ENCODE measurements around the gene FOLR1.
A peak's percentile ranks its signal among the peaks of the same experiment; 100 is the strongest.
"Not testable (repeated sequence)": the region's sequence is repeated elsewhere in the genome, so short reads cannot be mapped to it uniquely, and the experiment has no call there.

The FOLR1 gene

DNA sequence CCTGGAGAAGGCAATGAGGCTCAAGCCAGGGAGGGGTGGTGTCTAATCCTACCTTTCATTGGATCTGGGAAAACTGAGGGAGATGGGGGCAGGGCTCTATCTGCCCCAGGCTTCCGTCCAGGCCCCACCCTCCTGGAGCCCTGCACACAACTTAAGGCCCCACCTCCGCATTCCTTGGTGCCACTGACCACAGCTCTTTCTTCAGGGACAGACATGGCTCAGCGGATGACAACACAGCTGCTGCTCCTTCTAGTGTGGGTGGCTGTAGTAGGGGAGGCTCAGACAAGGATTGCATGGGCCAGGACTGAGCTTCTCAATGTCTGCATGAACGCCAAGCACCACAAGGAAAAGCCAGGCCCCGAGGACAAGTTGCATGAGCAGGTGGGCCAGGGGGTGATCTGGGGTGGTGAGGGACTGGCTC lies at the start of gene FOLR1:
Gene FOLR1, plus strand, starts transcription at position 180 of the 421 bp plus-strand sequence. Its CDS starts 34 bp downstream, at position 214.
- DNase-seq: no peak

DNA sequence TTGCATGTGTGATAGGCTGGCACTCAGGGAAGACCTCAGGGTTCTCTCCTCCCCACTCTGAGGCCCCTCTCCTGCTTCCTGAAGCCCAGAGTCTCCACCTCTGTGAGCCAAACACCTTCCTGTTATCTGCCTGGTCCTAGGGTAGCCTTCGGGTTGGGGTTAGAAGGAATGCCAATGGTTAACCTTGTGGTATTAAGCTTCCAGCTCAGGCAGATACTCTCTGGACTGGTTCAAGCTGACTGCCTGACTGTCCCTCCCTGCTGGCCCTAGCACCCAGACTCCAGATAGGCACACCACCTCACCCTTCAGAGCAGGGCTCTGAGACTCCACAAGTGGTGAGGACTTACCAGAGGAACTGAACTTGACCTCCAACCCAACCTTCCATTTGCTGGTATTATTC lies 49.4 kb upstream of the FOLR1 start:
- DNase-seq: not testable (repeated sequence)

DNA sequence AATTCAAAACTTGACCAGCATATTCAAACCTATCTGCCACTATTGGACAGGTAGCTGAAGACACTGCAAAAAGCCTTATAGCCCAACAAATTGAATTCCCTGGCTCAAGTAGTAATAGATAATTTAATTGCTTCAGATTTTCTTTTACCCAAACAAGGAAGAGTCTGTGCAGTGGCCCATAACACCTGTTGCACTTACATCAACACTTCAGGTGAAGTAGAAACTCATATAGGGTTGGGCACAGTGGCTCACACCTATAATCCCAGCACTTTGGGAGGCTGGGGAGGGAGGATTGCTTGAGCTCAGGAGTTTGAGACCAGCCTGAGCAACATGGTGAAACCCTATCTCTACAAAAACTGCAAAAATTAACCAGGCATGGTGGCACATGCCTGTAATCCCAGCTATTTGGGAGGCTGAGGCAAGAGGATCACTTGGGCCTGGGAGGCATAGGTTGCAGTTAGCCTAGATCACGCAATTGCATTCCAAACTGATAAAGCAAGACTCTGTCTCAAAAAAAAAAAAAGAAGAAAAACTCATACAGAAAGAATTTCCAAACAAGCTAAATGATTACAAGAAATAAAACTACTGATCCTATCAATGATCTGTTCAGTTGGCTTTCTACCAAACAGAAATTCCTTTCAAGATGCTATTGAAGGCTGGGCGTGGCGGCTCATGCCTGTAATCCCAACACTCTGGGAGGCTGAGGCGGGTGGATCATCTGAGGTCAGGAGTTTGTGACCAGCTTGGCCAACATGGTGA lies 47.0 kb upstream of the FOLR1 start:
- no peak for DNase-seq

DNA sequence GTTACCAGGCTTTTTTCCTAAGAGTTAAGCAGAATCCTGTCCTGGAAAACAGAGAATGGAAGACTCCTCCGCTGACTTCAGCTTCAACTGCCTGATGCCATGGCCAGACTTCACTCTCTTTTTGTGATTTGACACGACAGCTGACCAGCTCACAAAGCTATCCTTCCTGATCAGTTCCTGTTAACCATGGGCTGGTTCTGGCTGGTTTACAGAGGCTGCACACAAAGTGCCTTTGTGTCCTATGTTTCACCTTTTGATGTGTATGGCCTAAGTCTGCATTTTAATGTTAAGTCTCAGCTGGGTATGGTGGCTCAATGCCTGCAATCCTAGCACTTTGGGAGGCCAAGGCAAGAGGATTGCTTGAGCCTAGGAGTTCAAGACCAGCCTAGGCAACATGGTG lies 45.3 kb upstream of the FOLR1 start:
- no peak for DNase-seq

DNA sequence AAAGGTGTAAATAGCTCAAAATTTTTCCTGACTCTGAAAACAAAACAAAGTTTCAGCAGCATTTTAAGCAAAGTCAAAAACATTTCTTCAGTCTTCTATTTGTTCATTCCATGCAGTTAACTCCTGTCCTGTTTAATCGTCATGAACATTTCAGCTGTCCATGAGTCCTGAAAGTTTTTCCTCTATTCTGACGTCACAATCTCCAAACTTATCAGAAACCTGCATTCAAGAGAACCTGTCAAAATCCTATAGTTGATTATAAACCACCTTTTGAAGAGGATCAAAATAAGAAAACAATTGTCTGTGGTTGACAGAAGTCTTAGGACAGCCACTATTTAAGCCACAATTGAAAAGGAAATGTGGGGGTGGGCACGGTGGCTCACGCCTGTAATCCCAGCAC lies 41.1 kb upstream of the FOLR1 start:
- DNase-seq: no peak

DNA sequence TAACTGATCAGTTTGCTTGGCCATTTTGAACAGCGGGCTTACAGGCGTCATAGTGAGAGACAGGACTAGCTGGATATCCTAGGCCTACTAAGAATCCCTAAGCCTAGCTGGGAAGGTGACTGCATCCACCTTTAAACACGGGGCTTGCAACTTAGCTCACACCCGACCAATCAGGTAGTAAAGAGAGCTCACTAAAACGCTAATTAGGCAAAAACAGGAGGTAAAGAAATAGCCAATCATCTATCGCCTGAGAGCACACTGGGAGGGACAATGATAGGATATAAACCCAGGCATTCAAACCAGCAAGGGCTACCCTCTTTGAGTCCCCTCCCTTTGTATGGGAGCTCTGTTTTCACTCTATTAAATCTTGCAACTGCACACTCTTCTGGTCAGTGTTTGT lies 38.1 kb upstream of the FOLR1 start:
- DNase-seq: not testable (repeated sequence)

DNA sequence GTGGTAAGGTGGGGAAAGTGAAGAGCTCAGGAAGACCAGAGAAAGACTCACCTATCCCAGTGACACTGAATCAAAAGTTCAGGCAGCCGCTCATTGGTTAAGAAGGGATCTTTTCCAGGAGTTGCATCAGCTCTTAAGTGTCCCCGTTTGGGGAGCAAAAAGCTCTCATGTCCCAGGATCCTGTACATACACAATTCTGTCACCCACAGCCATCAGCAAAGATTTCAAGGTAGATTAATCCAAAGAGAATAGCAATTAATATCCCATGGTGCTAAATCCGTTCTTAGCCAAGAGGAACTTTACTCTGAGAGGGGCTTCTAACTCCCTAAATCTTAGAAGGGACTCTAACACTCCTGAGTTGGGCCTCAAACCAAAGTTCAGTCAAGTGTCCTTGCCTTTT lies 37.1 kb upstream of the FOLR1 start:
- DNase-seq: no peak

DNA sequence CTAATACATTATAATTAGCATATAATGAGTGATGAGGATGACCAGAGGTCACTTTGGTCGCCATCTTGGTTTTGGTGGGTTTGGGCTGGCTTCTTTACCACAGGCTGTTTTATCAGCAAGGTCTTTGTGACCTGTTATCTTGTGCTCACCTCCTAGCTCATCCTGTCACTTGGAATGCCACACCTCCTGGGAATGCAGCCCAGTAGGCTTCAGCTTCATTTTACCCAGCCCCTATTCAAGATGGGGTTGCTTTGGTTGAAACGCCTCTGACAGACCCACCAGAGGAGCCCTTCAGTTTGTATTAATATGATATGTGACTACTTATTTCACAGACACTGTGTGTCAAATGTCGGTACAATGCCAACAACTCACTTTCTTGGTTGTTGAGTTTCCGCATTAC lies 36.2 kb upstream of the FOLR1 start:
- DNase-seq: no peak

DNA sequence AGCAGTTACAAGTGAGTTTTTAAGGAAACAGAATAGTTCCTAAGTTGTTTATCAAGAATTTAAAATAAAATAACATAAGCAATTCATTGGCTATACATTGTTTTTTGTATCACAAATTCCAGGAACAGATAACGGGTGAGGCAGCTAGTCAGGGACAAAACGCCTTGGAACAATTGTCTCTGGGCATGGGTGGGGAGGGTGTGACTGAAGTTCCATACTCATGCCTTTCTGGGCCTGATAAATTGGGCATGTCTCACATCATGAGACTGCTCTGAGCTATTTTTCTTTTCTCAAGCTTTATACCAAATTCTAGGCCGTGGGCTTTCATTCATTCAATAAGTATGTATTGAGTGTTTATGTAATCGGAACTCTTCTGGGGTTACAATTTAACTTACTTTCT lies 34.8 kb upstream of the FOLR1 start:
- no peak for DNase-seq

DNA sequence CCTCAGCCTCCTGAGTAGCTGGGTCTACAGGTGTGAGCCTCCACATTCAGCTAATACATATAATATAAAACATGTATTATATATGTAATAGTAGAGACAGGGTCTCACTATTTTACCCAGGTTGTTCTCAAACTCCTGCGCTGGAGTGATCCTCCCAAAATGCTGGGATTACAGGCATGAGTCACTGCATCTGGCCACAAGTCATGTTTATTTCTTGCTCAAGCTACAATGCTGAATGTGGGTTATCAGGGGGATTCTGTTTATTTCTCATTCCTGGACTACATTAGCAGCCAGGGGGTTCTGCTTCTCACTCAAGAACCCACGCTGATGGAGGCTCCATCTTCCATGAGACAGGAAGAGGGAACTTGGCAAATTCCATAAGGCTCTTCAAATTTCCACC lies 31.6 kb upstream of the FOLR1 start:
- no peak for DNase-seq

DNA sequence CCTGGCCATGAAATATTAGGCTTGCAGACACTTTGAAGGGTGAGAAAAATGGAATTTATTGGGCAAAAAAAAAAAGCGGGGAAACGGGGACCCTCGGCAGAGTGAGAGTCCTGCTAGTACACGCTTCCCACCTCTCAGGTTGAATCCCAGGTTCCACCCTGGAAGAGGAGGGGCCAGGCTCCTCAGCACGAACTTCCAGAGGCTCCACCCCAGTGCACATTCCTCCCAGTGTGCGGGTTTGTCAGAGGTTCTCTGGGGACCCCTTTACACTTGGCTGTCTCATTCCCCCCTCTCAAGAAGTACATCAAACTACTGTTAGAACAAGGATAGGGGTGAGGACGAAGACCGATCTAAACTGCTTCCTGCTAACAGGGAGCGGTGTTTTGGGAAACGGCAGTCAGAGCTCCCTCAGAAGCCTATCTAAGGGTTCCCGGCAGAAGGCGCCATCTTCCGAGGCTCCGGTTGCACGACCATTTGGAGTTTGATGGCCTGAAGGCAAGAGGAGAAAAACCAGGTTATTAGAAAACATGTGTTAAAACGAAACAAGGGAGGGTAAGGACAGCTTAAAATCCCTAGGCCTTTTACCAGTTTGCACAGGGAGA lies 28.9 kb upstream of the FOLR1 start:
- DNase-seq: no peak

DNA sequence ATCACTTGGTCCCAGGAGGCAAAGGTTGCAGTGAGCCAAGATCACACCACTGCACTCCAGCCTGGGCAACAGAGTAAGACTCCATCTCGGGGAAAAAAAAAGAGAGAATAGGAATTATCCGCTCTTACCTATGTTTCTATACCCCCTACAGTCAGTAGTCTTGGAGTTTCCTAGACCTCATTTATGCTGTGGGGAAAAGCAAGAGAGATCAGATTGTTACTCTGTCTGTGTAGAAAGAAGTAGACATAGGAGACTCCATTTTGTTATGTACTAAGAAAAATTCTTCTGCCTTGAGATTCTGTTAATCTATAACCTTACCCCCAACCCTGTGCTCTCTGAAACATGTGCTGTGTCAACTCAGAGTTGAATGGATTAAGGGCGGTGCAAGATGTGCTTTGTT lies 27.8 kb upstream of the FOLR1 start:
- DNase-seq: not testable (repeated sequence)

DNA sequence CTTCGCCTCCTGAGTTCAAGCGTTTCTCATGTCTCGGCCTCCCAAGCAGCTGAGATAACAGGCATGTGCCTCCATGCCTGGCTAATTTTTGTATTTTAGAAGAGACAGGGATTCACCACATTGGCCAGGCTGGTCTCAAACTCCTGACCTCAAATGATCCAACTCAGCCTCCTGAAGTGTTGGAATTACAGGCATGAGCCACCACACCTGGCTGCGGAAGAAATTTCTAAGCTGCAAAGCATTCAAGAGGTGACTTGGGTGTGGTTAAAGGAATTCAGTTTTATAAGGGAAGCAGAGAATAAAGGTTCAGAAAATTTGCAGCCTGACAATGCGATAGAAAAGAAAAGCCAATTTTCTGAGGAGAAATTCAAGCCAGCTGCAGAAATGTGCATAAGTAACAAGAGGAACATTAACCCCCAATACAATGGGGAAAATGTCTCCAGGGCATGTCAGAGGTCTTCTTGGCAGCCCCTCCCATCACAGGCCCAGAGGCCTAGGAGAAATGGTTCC lies 22.8 kb upstream of the FOLR1 start:
- DNase-seq: not testable (repeated sequence)

DNA sequence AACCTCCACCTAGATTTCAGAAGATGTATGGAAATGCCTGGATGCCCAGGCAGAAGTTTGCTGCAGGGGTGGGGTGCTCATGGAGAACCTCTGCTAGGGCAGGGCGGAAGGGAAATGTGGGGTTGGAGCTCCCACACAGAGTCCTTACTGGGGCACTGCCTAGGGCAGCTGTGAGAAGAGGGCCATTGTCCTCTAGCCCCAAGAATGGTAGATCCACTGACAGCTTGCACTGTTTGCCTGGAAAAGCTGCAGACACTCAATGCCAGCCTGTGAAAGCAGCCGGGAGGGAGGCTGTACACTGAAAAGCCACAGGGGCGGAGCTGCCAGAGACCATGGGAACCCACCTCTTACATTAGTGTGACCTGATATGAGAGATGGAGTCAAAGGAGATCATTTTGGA lies 22.2 kb upstream of the FOLR1 start:
- DNase-seq: peak; percentile 36

DNA sequence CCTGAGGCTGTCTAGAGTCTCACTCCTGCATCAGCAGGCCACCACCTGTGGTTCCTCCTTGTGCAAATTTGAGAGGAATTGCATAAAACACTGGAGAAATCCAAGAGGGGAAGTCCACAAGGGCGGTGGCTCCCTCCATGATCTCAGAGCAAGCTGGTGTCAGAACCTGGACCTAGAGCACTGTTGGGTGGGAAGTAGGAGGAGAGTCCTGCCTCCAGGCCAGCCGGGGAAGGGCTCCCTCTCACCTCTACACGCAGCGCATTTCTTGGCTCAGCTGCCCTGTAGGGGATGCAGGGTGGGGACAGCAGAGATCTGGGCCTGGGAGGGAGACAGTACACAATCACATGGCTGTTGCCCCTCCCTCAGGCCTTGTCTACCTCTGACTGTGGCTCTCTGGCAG lies 19.9 kb upstream of the FOLR1 start:
- not testable (repeated sequence) for DNase-seq

DNA sequence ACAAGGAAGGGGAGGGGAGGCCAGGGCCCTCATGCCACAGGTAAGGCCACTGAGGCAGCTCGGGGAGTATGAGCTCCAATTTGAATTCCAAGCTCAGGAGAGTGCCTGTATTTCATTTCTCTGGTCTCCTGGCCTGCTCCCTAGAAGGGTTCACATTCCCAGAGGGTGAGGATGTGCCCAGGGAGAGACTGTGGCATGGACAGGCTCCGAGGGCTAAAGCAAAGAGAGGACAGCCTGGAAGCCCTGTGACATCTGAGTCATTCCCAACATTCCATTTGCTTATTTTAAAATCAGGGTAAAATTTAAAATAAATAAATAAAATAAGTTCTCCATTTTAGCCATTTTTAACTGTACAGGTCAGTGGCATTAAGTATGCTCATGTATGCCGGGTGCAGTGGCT lies 18.6 kb upstream of the FOLR1 start:
- DNase-seq: no peak

DNA sequence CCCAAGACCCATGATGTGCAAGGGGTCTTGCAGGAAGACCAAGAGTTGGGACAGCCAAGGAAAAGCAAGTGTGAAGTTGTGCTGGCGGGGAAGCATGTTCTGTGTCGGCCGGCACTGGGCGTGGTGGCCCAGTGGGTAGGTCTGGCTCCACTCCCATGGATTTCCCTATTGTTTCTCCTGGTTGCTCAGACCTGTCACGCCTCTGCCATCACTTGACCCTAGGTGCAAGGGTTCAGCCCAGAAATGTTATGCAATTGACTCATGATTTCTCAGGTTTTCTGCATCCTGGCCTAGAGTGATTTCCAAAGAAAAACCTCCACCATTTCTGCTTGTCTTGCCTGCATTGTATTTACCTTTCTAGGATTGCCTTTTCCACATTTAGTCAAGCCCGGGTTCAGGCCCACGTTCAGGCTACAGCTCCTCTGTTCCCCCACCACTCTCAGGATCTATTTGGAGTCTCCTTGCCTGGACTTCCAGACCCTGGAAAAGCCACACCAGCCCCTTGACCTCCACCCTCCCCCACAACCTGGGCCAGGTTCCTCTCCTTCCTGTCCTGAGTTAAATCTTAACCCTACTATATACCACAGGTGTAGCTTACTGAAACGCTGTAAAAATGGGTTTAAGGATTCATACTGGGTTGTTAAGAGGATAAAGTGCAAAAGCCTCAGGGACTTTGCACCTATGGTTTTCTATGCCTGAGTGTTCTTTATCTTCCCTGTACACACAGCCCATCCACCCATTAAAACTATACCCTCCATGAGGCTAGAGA lies 17.5 kb upstream of the FOLR1 start:
- DNase-seq: no peak

DNA sequence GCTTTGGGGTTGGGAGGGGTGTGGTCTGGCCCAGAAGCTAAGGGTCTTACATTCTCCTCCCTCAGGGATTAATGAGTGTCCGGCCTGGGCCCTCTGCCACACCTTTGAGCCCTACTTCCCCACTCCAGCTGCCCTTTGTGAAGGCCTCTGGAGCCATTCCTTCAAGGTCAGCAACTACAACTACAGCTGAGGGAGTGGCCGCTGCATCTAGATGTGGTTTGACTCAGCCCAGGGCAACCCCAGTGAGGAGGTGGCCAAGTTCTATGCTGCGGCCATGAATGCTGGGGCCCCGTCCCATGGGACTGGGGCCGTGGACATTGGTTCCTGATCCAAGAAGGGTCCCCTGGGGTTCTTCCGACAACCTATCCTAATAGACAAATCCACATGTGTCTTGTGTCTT lies 14.3 kb upstream of the FOLR1 start:
- no peak for DNase-seq

DNA sequence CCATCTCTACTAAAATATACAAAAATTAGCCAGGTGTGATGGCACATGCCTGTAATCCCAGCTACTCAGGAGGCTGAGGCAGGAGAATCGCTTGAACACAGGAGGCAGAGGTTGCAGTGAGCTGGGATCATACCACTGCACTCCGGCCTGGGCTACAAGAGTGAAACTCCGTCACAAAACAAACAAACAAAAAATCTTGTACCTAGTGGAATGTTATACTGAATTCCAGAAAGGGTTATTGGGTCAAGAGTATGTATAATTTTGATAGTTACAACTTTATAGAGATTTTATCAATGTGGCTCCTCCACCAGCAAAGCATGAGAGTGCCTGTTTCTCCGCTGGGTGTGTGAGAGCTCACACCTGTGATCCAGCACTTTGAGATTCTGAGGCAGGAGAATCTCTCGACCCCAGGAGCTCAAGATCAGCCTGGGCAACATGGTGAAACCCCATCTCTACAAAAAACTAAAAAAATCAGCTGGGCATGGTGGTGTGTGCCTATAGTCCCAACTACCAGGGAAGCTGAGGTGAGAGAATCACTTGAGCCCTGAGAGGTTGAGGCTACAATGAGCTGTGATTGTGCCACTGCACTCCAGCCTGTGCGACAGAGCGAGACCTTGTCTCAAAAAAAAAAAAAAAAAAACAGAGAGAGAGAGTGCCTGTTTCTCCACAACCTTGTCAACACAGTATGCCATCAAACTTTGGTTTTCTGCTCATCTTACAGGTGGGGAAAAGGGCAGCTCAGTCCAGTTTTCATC lies 12.7 kb upstream of the FOLR1 start:
- DNase-seq: no peak

DNA sequence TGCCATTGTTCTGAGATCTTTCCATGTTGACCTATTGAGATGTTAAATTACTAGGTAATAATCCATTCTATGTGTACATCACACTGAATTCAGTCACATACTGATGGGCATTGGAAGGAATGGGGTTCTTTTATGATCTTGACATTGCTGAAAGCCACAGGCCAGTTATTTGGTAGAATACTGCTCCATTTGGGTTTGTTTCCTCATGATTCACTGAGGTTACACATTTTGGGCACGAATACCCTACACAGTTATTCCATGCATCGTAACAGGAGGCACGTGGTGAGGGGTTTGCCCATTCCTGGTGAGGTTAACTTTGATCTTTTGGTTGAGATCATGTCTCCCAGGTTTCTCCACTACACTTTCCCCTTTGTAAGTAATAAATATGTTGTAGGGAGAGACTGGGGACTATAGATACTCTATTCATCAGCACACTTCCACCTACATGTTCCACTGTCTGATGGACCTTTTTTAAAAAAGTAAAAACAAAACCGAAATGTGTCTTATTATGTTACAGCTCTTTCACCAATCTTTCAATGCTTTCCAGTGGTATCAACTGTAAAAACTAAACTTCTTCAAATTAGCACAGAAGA lies 12.0 kb upstream of the FOLR1 start:
- no peak for DNase-seq

DNA sequence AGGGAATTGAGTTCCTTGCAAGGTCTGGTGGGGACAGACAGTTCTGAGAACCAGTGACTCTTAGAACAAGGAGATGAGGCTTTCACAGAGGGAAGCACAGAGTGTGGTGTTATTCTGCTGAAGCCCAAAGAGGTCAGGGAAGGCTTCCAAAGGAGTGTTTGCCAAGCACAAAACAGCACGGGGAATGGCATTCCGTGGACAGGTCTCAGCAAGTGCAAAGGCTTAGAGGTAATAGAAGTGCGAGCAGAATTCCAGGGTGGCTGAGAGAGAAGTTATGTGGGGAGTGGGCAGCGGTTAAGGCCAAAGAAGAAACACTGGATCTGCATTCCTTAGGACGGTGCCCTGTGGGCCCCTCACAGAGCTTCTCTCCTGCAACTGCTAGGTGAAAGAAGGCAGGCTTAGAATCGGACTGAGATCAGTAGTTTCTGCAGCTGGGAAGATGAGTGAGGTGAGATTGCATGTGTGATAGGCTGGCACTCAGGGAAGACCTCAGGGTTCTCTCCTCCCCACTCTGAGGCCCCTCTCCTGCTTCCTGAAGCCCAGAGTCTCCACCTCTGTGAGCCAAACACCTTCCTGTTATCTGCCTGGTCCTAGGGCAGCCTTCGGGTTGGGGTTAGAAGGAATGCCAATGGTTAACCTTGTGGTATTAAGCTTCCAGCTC lies 10.9 kb upstream of the FOLR1 start:
- not testable (repeated sequence) for DNase-seq

DNA sequence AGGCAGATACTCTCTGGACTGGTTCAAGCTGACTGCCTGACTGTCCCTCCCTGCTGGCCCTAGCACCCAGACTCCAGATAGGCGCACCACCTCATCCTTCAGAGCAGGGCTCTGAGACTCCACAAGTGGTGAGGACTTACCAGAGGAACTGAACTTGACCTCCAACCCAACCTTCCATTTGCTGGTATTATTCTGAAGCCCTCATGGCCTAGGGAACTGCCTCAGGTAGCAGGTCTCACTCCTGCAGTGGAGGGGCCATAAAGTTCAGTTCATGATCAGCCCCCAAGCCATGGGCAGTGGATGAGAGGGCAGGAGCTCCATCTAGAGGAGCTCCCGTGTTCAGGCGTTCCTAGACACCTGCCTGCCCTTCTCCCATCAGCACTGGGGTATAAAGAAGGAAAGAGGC lies 10.4 kb upstream of the FOLR1 start:
- not testable (repeated sequence) for DNase-seq
